ENCODE measurements around the gene SDR42E2.
"Not testable (repeated sequence)": the region's sequence is repeated elsewhere in the genome, so short reads cannot be mapped to it uniquely, and the experiment has no call there.

Gene SDR42E2

DNA sequence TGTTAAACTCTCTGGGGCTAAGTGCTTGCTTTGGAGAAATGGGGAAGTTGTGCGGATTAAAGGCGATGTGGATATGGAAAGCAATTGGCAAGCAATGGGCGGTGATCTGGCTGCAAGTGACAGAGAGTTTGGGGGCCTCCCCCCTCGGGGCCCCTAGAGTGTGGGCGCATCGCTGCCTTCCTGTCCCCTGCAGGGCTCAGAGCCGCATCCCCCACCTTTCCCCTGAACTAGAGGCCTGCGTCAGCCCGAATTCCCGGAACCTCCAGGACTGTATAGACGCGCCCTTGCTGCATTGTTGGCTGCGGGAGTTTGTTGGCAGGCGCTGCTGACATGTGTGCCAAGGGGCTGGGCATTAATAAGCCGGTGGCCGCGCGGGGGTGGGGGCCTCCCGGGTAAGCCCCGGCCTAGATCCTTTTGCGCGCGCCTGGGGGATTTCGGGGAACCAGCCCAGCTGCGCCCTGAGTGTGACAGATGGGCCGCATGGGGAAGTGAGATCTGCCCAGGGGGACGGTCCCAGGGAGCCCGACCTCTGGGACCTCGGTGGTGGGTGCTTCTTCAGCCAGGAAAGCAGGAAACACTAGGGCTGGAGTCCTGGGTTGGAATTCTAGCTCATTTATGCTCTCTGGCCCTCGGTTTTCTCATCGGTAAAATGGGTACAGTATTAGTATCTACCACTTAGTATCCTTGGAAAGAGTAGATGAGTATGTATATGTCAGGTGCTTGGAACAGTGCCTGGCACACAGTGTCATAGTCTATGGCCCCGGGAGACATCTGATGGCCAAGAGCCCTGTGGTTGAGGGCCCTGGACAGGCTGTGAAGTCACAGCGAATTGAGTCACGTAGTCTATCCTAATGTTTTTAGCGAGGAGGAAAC, 44.8 kb downstream of the SDR42E2 start:
- Histone ChIP-seq H3K36me3 (ENCODE audit: insufficient read depth, low read length) (no peaks in the 10 kb centered on the region), H3K27ac (ENCODE audit: low read depth, low read length) (peak overlapping the region; percentile 95), H3K4me3 (ENCODE audit: low read depth in 1 of 2, low read length in 2 of 2) (peak overlapping the region; percentile 78 to 84), H3K9me3 (ENCODE audit: low read length) (no peaks in the 10 kb centered on the region), H3K27me3 (ENCODE audit: control insufficient read depth in 1 of 2, insufficient read depth in 2 of 2, low read length in 2 of 2) (no peaks in the 10 kb centered on the region), H3K4me1 (ENCODE audit: insufficient read depth, low read length) (peaks cover 47% of the 10 kb centered on the region), H3K9ac (ENCODE audit: low read length) (peak overlapping the region; percentile 65)

DNA sequence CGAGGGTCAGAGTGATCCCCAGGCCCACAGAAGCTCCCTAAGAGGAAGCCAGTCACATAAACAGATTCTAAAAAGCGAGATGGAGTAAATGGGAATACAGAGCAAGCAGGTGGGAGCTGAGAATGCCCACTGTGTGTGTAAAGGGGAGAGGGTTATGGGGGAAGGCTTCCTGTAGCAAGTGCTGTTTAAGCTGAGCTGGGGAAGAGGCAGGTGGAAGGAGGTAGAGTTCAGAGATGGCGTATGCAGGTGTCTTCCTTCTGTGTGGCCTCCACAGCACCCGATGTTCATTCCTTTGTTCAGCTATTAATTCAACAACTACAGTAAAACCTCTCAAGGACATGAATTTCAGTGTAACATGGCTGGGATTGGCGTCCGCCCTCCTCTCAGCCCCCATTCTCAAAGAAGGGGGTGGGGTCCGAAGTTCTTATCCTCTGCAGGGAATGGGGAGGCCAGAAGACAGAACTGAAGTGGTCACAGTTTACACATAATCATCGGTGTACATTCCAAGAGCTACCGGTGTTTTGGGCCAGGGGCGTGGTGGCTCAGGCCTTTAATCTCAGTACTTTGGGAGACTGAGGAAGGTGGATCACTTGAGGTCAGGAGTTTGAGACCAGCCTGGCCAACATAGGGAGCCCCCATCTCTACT, 45.5 kb downstream of the SDR42E2 start:
- H3K27ac ChIP-seq (ENCODE audit: low read depth, low read length), result peak overlapping the region; percentile 95
- peaks cover 55% of the 10 kb centered on the region for H3K4me1 ChIP-seq (ENCODE audit: insufficient read depth, low read length)
- no peaks in the 10 kb centered on the region for H3K27me3 ChIP-seq (ENCODE audit: control insufficient read depth in 1 of 2, insufficient read depth in 2 of 2, low read length in 2 of 2)
- peak overlapping the region; percentile 78 to 84 for H3K4me3 ChIP-seq (ENCODE audit: low read depth in 1 of 2, low read length in 2 of 2)
- no peaks in the 10 kb centered on the region for H3K36me3 ChIP-seq (ENCODE audit: insufficient read depth, low read length)
- H3K9me3 ChIP-seq (ENCODE audit: low read length), result no peaks in the 10 kb centered on the region
- H3K9ac ChIP-seq (ENCODE audit: low read length), result peak overlapping the region; percentile 65

DNA sequence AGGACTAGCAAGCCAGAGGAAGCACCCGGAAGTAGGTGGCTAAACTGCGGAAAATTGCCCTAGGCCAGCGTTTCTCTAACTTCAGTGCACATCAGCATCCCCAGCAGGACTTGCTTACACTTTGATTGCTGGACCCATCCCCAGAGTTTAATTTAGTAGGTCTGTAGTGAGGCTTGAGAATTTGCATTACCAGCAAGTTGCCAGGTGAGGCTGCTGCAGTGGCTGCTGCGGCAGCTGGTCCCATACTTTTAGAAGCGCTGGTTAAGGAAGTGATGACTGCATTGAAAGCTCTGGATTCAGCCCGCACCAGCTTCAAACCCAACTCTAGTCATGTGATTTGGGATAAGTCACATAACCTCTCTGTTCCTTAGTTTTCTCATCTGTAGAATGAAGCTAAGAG, 48.0 kb downstream of the SDR42E2 start:
- no peaks in the 10 kb centered on the region for H3K9me3 ChIP-seq (ENCODE audit: low read length)
- H3K4me3 ChIP-seq (ENCODE audit: low read depth in 1 of 2, low read length in 2 of 2), result peak overlapping the region in 1 of 2 donors; percentile 1
- no peak overlapping the region for H3K9ac ChIP-seq (ENCODE audit: low read length)
- H3K27ac ChIP-seq (ENCODE audit: low read depth, low read length), result peak overlapping the region; percentile 69
- H3K4me1 ChIP-seq (ENCODE audit: insufficient read depth, low read length), result peaks cover 68% of the 10 kb centered on the region
- peaks cover 4% of the 10 kb centered on the region for H3K36me3 ChIP-seq (ENCODE audit: insufficient read depth, low read length)
- no peaks in the 10 kb centered on the region for H3K27me3 ChIP-seq (ENCODE audit: control insufficient read depth in 1 of 2, insufficient read depth in 2 of 2, low read length in 2 of 2)

DNA sequence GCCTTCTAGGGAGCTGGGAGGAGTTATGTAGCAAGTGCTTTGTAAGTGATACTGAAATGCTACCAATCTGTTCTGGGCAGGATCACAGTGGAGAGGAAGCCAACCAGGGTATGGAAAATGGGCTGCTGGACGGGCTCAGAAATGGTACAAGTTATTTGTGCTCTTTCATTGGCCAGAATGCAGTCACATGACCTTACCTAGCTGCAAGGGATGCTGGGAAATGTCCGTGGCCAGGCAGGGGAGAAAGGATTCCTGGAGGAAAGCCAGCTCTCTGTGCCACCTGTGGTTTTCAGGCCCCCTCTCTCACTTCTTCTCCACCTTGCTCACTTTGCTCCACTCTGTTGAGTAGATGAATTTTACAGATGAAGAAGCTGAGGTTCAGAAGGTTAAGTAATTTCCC, 48.5 kb downstream of the SDR42E2 start:
- Histone ChIP-seq H3K4me3 (ENCODE audit: low read depth in 1 of 2, low read length in 2 of 2) (no peak overlapping the region), H3K27ac (ENCODE audit: low read depth, low read length) (peak overlapping the region; percentile 69), H3K4me1 (ENCODE audit: insufficient read depth, low read length) (peaks cover 68% of the 10 kb centered on the region), H3K9me3 (ENCODE audit: low read length) (no peaks in the 10 kb centered on the region), H3K36me3 (ENCODE audit: insufficient read depth, low read length) (peaks cover 4% of the 10 kb centered on the region), H3K9ac (ENCODE audit: low read length) (no peak overlapping the region), H3K27me3 (ENCODE audit: control insufficient read depth in 1 of 2, insufficient read depth in 2 of 2, low read length in 2 of 2) (no peaks in the 10 kb centered on the region)

DNA sequence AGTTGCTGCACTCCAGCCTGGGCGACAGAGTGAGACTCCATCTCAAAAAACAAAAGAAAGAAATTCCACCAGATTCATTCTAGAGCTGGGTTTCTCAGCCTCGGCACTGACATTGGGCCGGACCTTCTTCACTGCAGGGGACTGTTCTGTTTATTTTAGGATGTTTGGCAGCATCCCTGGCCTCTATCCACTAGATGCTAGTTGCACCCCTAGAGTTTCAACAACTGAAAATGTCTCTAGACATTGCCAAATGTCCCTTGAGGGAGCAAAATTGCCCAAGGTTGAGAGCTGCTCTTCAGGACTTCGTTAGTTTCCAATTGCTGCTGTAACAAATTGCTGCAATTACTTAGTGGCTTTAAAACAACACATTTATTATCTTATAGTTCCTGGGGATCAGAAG, 50.9 kb downstream of the SDR42E2 start:
- H3K27me3 ChIP-seq (ENCODE audit: control insufficient read depth in 1 of 2, insufficient read depth in 2 of 2, low read length in 2 of 2), result no peaks in the 10 kb centered on the region
- no peak overlapping the region for H3K4me3 ChIP-seq (ENCODE audit: low read depth in 1 of 2, low read length in 2 of 2)
- H3K27ac ChIP-seq (ENCODE audit: low read depth, low read length), result peak overlapping the region; percentile 37
- H3K36me3 ChIP-seq (ENCODE audit: insufficient read depth, low read length), result peaks cover 4% of the 10 kb centered on the region
- peaks cover 73% of the 10 kb centered on the region for H3K4me1 ChIP-seq (ENCODE audit: insufficient read depth, low read length)
- H3K9ac ChIP-seq (ENCODE audit: low read length), result peak overlapping the region; percentile 34
- H3K9me3 ChIP-seq (ENCODE audit: low read length), result no peaks in the 10 kb centered on the region

GRCh38 chr16:22213801-22214200, 51.5 kb downstream of the SDR42E2 start:
- Histone ChIP-seq H3K36me3 (ENCODE audit: insufficient read depth, low read length) (peaks cover 4% of the 10 kb centered on the region), H3K27ac (ENCODE audit: low read depth, low read length) (peak overlapping the region; percentile 43), H3K4me1 (ENCODE audit: insufficient read depth, low read length) (peaks cover 72% of the 10 kb centered on the region), H3K9ac (ENCODE audit: low read length) (no peak overlapping the region), H3K4me3 (ENCODE audit: low read depth in 1 of 2, low read length in 2 of 2) (no peak overlapping the region), H3K9me3 (ENCODE audit: low read length) (no peaks in the 10 kb centered on the region), H3K27me3 (ENCODE audit: control insufficient read depth in 1 of 2, insufficient read depth in 2 of 2, low read length in 2 of 2) (no peaks in the 10 kb centered on the region)

DNA sequence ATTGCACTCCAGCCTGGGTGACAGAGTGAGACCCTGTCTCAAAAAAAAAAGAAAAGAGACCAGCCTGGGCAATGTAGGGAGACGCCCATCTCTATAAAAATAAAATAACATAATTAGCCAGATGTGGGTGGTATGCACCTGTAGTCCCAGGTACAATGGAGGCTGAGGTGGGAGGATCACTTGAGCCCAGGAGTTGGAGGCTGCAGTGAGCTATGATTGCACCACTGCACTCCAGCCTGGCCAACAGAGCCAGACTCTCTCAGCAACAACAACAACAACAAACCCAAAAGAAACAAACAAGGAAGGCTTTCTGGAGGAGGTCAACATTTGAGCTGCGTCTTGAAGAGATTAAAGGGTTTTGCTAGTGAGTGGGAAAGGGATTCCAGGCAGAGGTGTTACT, 52.1 kb downstream of the SDR42E2 start:
- H3K27me3 ChIP-seq (ENCODE audit: control insufficient read depth in 1 of 2, insufficient read depth in 2 of 2, low read length in 2 of 2), result no peaks in the 10 kb centered on the region
- H3K4me3 ChIP-seq (ENCODE audit: low read depth in 1 of 2, low read length in 2 of 2), result no peak overlapping the region
- H3K9me3 ChIP-seq (ENCODE audit: low read length), result no peaks in the 10 kb centered on the region
- H3K9ac ChIP-seq (ENCODE audit: low read length), result no peak overlapping the region
- peaks cover 4% of the 10 kb centered on the region for H3K36me3 ChIP-seq (ENCODE audit: insufficient read depth, low read length)
- H3K4me1 ChIP-seq (ENCODE audit: insufficient read depth, low read length), result peaks cover 66% of the 10 kb centered on the region
- no peak overlapping the region for H3K27ac ChIP-seq (ENCODE audit: low read depth, low read length)

DNA sequence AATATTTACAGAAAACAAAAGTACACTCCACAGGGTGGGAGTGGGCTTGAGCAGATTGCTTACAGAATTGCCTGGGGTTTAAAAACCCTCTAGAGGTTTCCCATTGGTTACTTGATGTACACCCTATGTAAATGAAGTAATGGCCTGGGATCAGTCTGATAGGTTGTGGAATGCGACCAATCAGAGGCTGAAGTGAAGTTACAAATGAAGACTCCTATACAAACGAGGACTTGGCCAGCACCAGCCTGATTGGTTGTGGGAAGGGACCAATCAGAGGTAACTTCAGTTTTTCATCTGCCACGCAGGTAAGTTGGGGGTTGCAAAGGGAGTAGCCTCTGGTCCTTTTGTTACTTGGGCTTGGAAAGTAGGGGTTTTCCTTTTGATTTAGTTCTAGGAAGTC, 52.6 kb downstream of the SDR42E2 start:
- no peaks in the 10 kb centered on the region for H3K27me3 ChIP-seq (ENCODE audit: control insufficient read depth in 1 of 2, insufficient read depth in 2 of 2, low read length in 2 of 2)
- H3K9me3 ChIP-seq (ENCODE audit: low read length), result no peaks in the 10 kb centered on the region
- H3K27ac ChIP-seq (ENCODE audit: low read depth, low read length), result no peak overlapping the region
- H3K4me1 ChIP-seq (ENCODE audit: insufficient read depth, low read length), result peaks cover 64% of the 10 kb centered on the region
- H3K4me3 ChIP-seq (ENCODE audit: low read depth in 1 of 2, low read length in 2 of 2), result no peak overlapping the region
- no peak overlapping the region for H3K9ac ChIP-seq (ENCODE audit: low read length)
- H3K36me3 ChIP-seq (ENCODE audit: insufficient read depth, low read length), result peaks cover 4% of the 10 kb centered on the region

DNA sequence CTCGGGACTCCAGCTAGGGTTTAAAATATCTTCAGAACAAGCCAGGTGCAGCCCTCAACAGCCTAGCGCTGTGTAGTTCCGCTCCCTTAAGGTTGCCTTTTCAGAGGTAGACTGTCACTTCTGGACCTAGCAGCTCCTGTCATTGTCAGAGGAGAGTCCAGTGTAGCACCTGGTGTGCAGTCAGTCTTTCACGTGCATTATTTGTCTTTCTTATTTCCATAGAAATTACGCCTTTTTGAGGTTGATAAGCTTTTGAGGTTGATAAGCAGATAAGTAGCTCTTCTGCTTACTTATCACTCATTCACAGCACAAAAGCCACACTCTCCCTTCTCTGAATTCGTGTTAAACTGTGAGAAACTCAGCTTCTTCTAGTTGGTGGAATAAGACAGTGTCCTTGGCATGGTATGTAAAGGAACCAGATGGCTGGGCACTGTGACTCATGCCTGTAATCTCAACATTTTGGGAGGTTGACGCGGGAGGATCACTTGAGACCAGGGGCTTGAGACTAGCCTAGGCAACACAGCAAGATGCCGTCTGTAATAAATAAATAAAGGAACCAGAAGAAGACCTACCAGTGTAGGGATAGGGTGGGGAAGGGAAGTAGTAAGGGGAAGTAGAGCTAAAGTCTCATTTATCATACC, 54.0 kb downstream of the SDR42E2 start:
- Histone ChIP-seq H3K27me3 (ENCODE audit: control insufficient read depth in 1 of 2, insufficient read depth in 2 of 2, low read length in 2 of 2) (no peaks in the 10 kb centered on the region), H3K36me3 (ENCODE audit: insufficient read depth, low read length) (peaks cover 4% of the 10 kb centered on the region), H3K27ac (ENCODE audit: low read depth, low read length) (no peak overlapping the region), H3K9ac (ENCODE audit: low read length) (no peak overlapping the region), H3K4me3 (ENCODE audit: low read depth in 1 of 2, low read length in 2 of 2) (no peak overlapping the region), H3K9me3 (ENCODE audit: low read length) (no peaks in the 10 kb centered on the region), H3K4me1 (ENCODE audit: insufficient read depth, low read length) (peaks cover 56% of the 10 kb centered on the region)

- not testable (repeated sequence) for H3K4me3 ChIP-seq (ENCODE audit: low read depth in 1 of 2, low read length in 2 of 2); H3K27me3 ChIP-seq (ENCODE audit: control insufficient read depth in 1 of 2, insufficient read depth in 2 of 2, low read length in 2 of 2); H3K9ac ChIP-seq (ENCODE audit: low read length); H3K9me3 ChIP-seq (ENCODE audit: low read length); H3K36me3 ChIP-seq (ENCODE audit: insufficient read depth, low read length); H3K27ac ChIP-seq (ENCODE audit: low read depth, low read length)
- peaks cover 51% of the 10 kb centered on the region for H3K4me1 ChIP-seq (ENCODE audit: insufficient read depth, low read length)
Observed at GRCh38 chr16:22216832-22217225, 54.5 kb downstream of the SDR42E2 start.

GRCh38 chr16:22217890-22218730, 55.8 kb downstream of the SDR42E2 start:
- peak overlapping the region; percentile 45 for H3K27ac ChIP-seq (ENCODE audit: low read depth, low read length)
- H3K4me3 ChIP-seq (ENCODE audit: low read depth in 1 of 2, low read length in 2 of 2), result no peak overlapping the region
- peaks cover 4% of the 10 kb centered on the region for H3K36me3 ChIP-seq (ENCODE audit: insufficient read depth, low read length)
- H3K4me1 ChIP-seq (ENCODE audit: insufficient read depth, low read length), result peaks cover 39% of the 10 kb centered on the region
- H3K9ac ChIP-seq (ENCODE audit: low read length), result no peak overlapping the region
- no peaks in the 10 kb centered on the region for H3K27me3 ChIP-seq (ENCODE audit: control insufficient read depth in 1 of 2, insufficient read depth in 2 of 2, low read length in 2 of 2)
- H3K9me3 ChIP-seq (ENCODE audit: low read length), result no peaks in the 10 kb centered on the region

All from muscle layer of colon (tissue), 2 donors.